Smooth muscle cell (in vitro differentiated cells): ENCODE results near the gene CLOCK. TPM values are rescaled to one million over a fixed set of nuclear protein-coding genes. Genes with fewer than 3 reads are reported as not detected.

ENCODE experiments used
- DNase-seq: peaks from one replicate; lab custom pipeline; 2025; ENCODE audit not compliant: unreplicated experiment; lab: John Stamatoyannopoulos, UW
- H2AFZ ChIP-seq: fragments of 200-600 bp; sonication (generic); 2 replicates; pipeline ENCODE4 v1.6.0; 2016; ENCODE audit warnings: antibody characterized with exemption, low read depth, mild to moderate bottlenecking
- H3F3A ChIP-seq: fragments of 200-600 bp; sonication (generic); 2 replicates; pipeline ENCODE4 v1.6.0; 2017; ENCODE audit warnings: antibody characterized with exemption, low read depth
- H3K27ac ChIP-seq: fragments of 200-600 bp; sonication (generic); 2 replicates; pipeline ENCODE4 v1.5.1; 2016; ENCODE audit warnings: low read depth, mild to moderate bottlenecking
- H3K27me3 ChIP-seq: fragments of 200-600 bp; sonication (generic); 2 replicates; pipeline ENCODE4 v1.6.1; 2016; ENCODE audit warnings: low read depth, mild to moderate bottlenecking
- H3K36me3 ChIP-seq: fragments of 200-600 bp; sonication (generic); 2 replicates; pipeline ENCODE4 v1.5.1; 2016; ENCODE audit warnings: low read depth
- H3K4me1 ChIP-seq: fragments of 200-600 bp; sonication (generic); 2 replicates; pipeline ENCODE4 v1.5.1; 2016; ENCODE audit warnings: low read depth
- H3K4me2 ChIP-seq: fragments of 200-600 bp; sonication (generic); 2 replicates; pipeline ENCODE4 v1.6.0; 2016; ENCODE audit warnings: mild to moderate bottlenecking
- H3K4me3 ChIP-seq: fragments of 200-600 bp; sonication (generic); 2 replicates; pipeline ENCODE4 v1.5.1; 2016; ENCODE audit warnings: mild to moderate bottlenecking
- H3K79me2 ChIP-seq: fragments of 200-600 bp; sonication (generic); 2 replicates; pipeline ENCODE4 v1.6.0; 2016; ENCODE audit warnings: low read depth, mild to moderate bottlenecking
- H3K9ac ChIP-seq: fragments of 200-600 bp; sonication (generic); 2 replicates; pipeline ENCODE4 v1.6.0; 2016; ENCODE audit warnings: low read depth
- H3K9me3 ChIP-seq: fragments of 200-600 bp; sonication (generic); replicated peaks from 2 replicates; pipeline ENCODE4 v1.5.1; 2016; ENCODE audit warnings: low read depth
- H4K20me1 ChIP-seq: fragments of 200-600 bp; sonication (generic); 2 replicates; pipeline ENCODE4 v1.6.0; 2016; ENCODE audit warnings: low read depth
- WGBS: methylation state at CpG from one replicate; pipeline ENCODE4 v1.1.7; 2016; ENCODE audit warnings: low lambda C conversion rate; 5-methylcytosine and 5-hydroxymethylcytosine counted together
- polyA plus RNA-seq: library from polyadenylated mRNA; unstranded; fragments of >200 nt; fragmentation: Nextera tagmentation; extraction: Ambion mirVana; gene quantifications from 2 replicates; pipeline ENCODE4 v1.2.1, GENCODE V29; 2016
- total RNA-seq: library from RNA; depleted of rRNA; stranded (reverse); fragments of >200 nt; gene quantifications from 2 replicates; pipeline ENCODE4 v1.2.3, GENCODE V29; 2014
- TF ChIP-seq, protein P1 (sequence below): fragments of 200-600 bp; sonication (generic); IDR thresholded peaks from 2 replicates; pipeline ENCODE4 v1.5.1; 2017; ENCODE audit warnings: borderline replicate concordance, mild to moderate bottlenecking, antibody characterized with exemption; ENCODE audit not compliant: insufficient read depth, poor library complexity, severe bottlenecking

Gene CLOCK
- total and polyA plus RNA-seq, 2 experiments from 2014 or later = 5.9 to 32.3 TPM

GRCh38 chr4:55393461-55394320, 153.0 kb downstream of the CLOCK start:
- 94% methylated on average over 4 of the region's 4 CpGs for WGBS
- H3K4me1 ChIP-seq = peaks cover 10% of the 10 kb centered on the region
- peaks cover 26% of the 10 kb centered on the region for H4K20me1 ChIP-seq
- no peak overlapping the region for H3K9ac ChIP-seq
- no peaks in the 10 kb centered on the region for H3K9me3 ChIP-seq
- H3K36me3 ChIP-seq = no peaks in the 10 kb centered on the region
- H3K4me3 ChIP-seq = no peak overlapping the region
- no peaks in the 10 kb centered on the region for H3K27me3 ChIP-seq
- TF ChIP-seq, protein P1, sequence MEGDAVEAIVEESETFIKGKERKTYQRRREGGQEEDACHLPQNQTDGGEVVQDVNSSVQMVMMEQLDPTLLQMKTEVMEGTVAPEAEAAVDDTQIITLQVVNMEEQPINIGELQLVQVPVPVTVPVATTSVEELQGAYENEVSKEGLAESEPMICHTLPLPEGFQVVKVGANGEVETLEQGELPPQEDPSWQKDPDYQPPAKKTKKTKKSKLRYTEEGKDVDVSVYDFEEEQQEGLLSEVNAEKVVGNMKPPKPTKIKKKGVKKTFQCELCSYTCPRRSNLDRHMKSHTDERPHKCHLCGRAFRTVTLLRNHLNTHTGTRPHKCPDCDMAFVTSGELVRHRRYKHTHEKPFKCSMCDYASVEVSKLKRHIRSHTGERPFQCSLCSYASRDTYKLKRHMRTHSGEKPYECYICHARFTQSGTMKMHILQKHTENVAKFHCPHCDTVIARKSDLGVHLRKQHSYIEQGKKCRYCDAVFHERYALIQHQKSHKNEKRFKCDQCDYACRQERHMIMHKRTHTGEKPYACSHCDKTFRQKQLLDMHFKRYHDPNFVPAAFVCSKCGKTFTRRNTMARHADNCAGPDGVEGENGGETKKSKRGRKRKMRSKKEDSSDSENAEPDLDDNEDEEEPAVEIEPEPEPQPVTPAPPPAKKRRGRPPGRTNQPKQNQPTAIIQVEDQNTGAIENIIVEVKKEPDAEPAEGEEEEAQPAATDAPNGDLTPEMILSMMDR = no peak
- peaks cover 13% of the 10 kb centered on the region for H3F3A ChIP-seq
- no peak for DNase-seq
- H2AFZ ChIP-seq = no peak overlapping the region
- H3K27ac ChIP-seq = no peak overlapping the region
- H3K4me2 ChIP-seq = no peak overlapping the region
- peaks cover 30% of the 10 kb centered on the region for H3K79me2 ChIP-seq

DNA sequence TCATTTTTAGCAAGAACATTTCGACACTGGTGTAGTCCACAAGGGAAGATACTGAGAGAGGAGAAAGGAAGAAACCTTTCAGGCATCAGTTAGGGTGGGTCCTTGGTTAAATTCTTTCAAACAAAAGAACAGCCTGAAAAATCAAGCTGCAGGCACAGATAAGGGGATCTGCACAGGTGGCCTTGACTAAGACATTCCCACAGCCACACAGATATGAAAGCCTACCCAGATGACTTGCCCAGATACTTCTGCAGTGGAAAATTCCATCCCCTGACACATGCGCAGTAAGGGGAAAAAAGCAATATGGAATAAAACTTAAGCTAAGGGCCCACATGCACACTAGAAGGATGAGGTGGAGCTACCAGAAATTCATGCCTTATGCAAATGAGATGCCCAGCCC, 159.9 kb downstream of the CLOCK start:
- Histone ChIP-seq H2AFZ (no peak overlapping the region), H4K20me1 (no peaks in the 10 kb centered on the region), H3K27ac (no peak overlapping the region), H3F3A (peaks cover 6% of the 10 kb centered on the region), H3K4me2 (no peak overlapping the region), H3K27me3 (no peaks in the 10 kb centered on the region), H3K36me3 (no peaks in the 10 kb centered on the region), H3K79me2 (no peaks in the 10 kb centered on the region), H3K4me1 (no peaks in the 10 kb centered on the region), H3K9ac (no peak overlapping the region), H3K9me3 (no peaks in the 10 kb centered on the region), H3K4me3 (no peak overlapping the region)
- TF ChIP-seq, protein P1 = no peak
- 93% methylated on average over 2 of the region's 2 CpGs for WGBS
- DNase-seq = no peak

- H3K27me3 ChIP-seq = no peaks in the 10 kb centered on the region
- DNase-seq = no peak
- H3K27ac ChIP-seq = peak overlapping the region; percentile 89
- no peaks in the 10 kb centered on the region for H4K20me1 ChIP-seq
- no peaks in the 10 kb centered on the region for H3K36me3 ChIP-seq
- H2AFZ ChIP-seq = no peak overlapping the region
- H3K4me3 ChIP-seq = no peak overlapping the region
- no peak overlapping the region for H3K9ac ChIP-seq
- H3F3A ChIP-seq = peaks cover 6% of the 10 kb centered on the region
- H3K79me2 ChIP-seq = no peaks in the 10 kb centered on the region
- TF ChIP-seq, protein P1 = no peak
- H3K4me1 ChIP-seq = no peaks in the 10 kb centered on the region
- no peaks in the 10 kb centered on the region for H3K9me3 ChIP-seq
- H3K4me2 ChIP-seq = peak overlapping the region; percentile 20
These were observed 160.6 kb downstream of the CLOCK start for GRCh38 chr4:55386073-55386472.
